Esophagus squamous epithelium (tissue), 4 donors: ENCODE data around the gene SMTNL2.

Source experiments
- CTCF ChIP-seq, 6 experiments: fragments of 450-650 bp in 4 of 6; fragments of 200-600 bp in 2 of 6; sonication (generic) in 2 of 6; IDR thresholded peaks; one replicate each; pipeline ENCODE4 v1.5.1; 2016 to 2019; ENCODE audit warnings: antibody characterized with exemption in 6 of 6, mild to moderate bottlenecking in 4 of 6, moderate library complexity in 4 of 6
- POLR2A ChIP-seq, 4 donors: fragments of 450-650 bp; IDR thresholded peaks; one replicate each; pipeline ENCODE4 v1.6.1; 2017; ENCODE audit warnings: antibody characterized with exemption in 4 of 4, mild to moderate bottlenecking in 4 of 4, moderate library complexity in 3 of 4

GRCh38 chr17:4617590-4618351 lies 33.4 kb downstream of the SMTNL2 start:
- no peak for TF ChIP-seq CTCF (IDR thresholded peaks at IDR 0.05)
- TF ChIP-seq POLR2A (IDR thresholded peaks at IDR 0.05), result no peak
